ENCODE results near the gene SLC6A12. TPM values are rescaled to one million over a fixed set of nuclear protein-coding genes. Genes with fewer than 3 reads are reported as not detected.

SLC6A12 gene
- total and polyA plus RNA-seq, 2 donors from 2014 or later, result 45.6 to 130 TPM

DNA sequence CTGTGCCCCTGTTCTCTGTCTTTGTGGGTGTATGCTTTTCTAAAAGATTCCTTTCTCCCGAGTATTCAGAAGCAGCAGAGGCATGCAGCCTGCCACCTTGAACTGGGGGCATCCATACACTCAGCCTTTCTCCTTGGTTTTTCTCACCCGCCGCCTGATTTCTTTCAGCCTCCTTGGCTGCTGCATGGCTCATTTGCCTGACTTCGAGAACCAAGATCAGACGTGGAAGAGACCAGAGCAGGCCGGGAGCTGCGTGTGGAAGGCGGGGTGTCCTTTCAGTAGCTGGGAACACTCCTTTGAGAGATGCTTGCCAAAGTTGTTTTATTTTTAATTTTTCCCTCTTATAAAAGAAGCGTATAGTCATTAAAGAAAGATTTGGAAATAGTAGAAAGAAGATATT lies 53.1 kb downstream of the SLC6A12 start:
- H3K36me3 ChIP-seq (ENCODE audit: control insufficient read depth in 2 of 3, insufficient read depth in 3 of 3, low read length in 3 of 3), result no peaks in the 10 kb centered on the region
- DNase-seq (no peak), FAIRE-seq (no peak)
- TF ChIP-seq, protein P1, sequence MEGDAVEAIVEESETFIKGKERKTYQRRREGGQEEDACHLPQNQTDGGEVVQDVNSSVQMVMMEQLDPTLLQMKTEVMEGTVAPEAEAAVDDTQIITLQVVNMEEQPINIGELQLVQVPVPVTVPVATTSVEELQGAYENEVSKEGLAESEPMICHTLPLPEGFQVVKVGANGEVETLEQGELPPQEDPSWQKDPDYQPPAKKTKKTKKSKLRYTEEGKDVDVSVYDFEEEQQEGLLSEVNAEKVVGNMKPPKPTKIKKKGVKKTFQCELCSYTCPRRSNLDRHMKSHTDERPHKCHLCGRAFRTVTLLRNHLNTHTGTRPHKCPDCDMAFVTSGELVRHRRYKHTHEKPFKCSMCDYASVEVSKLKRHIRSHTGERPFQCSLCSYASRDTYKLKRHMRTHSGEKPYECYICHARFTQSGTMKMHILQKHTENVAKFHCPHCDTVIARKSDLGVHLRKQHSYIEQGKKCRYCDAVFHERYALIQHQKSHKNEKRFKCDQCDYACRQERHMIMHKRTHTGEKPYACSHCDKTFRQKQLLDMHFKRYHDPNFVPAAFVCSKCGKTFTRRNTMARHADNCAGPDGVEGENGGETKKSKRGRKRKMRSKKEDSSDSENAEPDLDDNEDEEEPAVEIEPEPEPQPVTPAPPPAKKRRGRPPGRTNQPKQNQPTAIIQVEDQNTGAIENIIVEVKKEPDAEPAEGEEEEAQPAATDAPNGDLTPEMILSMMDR (IDR thresholded peaks at IDR 0.05; ENCODE audit: borderline replicate concordance, extremely low read depth, insufficient read depth), result no peak
- H3K4me3 ChIP-seq (ENCODE audit: low read length in 3 of 3), result no peak overlapping the region
- H3K9ac ChIP-seq (ENCODE audit: low read length in 3 of 3), result no peak overlapping the region
- intact Hi-C loops (cut with DNase I), result no loop called here
- no peak overlapping the region for H3K27ac ChIP-seq (ENCODE audit: low read depth in 2 of 2, low read length in 2 of 2)
- H3K9me3 ChIP-seq (ENCODE audit: control insufficient read depth in 2 of 3, insufficient read depth in 1 of 3, low read length in 3 of 3), result no peaks in the 10 kb centered on the region
- peaks cover 0 to 17% (median 12%) of the 10 kb centered on the region in 3 donors for H3K4me1 ChIP-seq (ENCODE audit: control insufficient read depth in 2 of 3, insufficient read depth in 2 of 3, low read depth in 1 of 3, low read length in 3 of 3)
- H3K27me3 ChIP-seq (ENCODE audit: control insufficient read depth, insufficient read depth, low read length), result no peaks in the 10 kb centered on the region

DNA sequence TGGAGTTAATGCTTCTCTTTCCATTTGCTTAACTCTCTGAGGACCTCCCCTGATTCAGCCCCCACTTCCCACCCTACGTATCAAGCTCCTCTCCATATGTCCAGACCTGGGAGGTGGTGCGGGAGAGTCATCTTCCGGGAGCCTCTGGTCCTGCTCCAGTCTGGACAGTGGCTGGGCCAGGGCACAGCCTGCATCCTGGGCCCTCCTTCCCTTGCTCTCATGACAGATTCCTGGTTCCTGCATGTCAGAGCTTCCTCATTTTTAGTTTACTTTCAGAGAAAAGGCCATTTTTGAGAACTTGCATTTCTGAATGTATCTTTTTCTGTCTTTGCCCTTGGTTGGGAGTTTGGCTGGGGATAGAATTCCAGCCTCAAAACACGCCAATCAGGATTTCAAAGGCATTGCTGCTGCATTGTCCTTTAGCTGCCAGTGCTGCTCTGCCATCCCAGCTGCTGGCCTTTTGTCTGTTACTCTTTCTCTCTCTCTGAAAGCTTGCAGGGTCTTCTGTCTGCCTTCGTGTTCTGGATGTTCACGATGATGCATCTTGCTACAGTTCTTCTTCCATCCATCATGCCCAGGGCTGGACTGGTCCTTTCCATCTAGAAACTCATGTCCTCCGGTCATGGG lies 54.7 kb downstream of the SLC6A12 start:
- H3K4me1 ChIP-seq (ENCODE audit: control insufficient read depth in 2 of 3, insufficient read depth in 2 of 3, low read depth in 1 of 3, low read length in 3 of 3), result peaks cover 0 to 9% (median 5%) of the 10 kb centered on the region in 3 donors
- H3K27ac ChIP-seq (ENCODE audit: low read depth in 2 of 2, low read length in 2 of 2), result no peak overlapping the region
- H3K9me3 ChIP-seq (ENCODE audit: control insufficient read depth in 2 of 3, insufficient read depth in 1 of 3, low read length in 3 of 3), result no peaks in the 10 kb centered on the region
- FAIRE-seq (no peak), DNase-seq (peak in 1 of 5 donors; percentile 49)
- TF ChIP-seq, protein P1 (IDR thresholded peaks at IDR 0.05; ENCODE audit: borderline replicate concordance, extremely low read depth, insufficient read depth), result no peak
- no peak overlapping the region for H3K9ac ChIP-seq (ENCODE audit: low read length in 3 of 3)
- H3K4me3 ChIP-seq (ENCODE audit: low read length in 3 of 3), result no peak overlapping the region
- no peaks in the 10 kb centered on the region for H3K27me3 ChIP-seq (ENCODE audit: control insufficient read depth, insufficient read depth, low read length)
- H3K36me3 ChIP-seq (ENCODE audit: control insufficient read depth in 2 of 3, insufficient read depth in 3 of 3, low read length in 3 of 3), result no peaks in the 10 kb centered on the region
- intact Hi-C loops (cut with DNase I), result no loop called here

- no peak overlapping the region for H3K9ac ChIP-seq (ENCODE audit: low read length in 3 of 3)
- no peak overlapping the region for H3K4me3 ChIP-seq (ENCODE audit: low read length in 3 of 3)
- H3K4me1 ChIP-seq (ENCODE audit: control insufficient read depth in 2 of 3, insufficient read depth in 2 of 3, low read depth in 1 of 3, low read length in 3 of 3), result peaks cover 0 to 11% (median 5%) of the 10 kb centered on the region in 3 donors
- no peaks in the 10 kb centered on the region for H3K9me3 ChIP-seq (ENCODE audit: control insufficient read depth in 2 of 3, insufficient read depth in 1 of 3, low read length in 3 of 3)
- intact Hi-C loops (cut with DNase I), result no loop called here
- no peak overlapping the region for H3K27ac ChIP-seq (ENCODE audit: low read depth in 2 of 2, low read length in 2 of 2)
- H3K36me3 ChIP-seq (ENCODE audit: control insufficient read depth in 2 of 3, insufficient read depth in 3 of 3, low read length in 3 of 3), result no peaks in the 10 kb centered on the region
- TF ChIP-seq, protein P1 (IDR thresholded peaks at IDR 0.05; ENCODE audit: borderline replicate concordance, extremely low read depth, insufficient read depth), result no peak
- no peaks in the 10 kb centered on the region for H3K27me3 ChIP-seq (ENCODE audit: control insufficient read depth, insufficient read depth, low read length)
- DNase-seq (no peak), FAIRE-seq (no peak)
Measured at GRCh38 chr12:157644-158043, 56.3 kb downstream of the SLC6A12 start.

DNA sequence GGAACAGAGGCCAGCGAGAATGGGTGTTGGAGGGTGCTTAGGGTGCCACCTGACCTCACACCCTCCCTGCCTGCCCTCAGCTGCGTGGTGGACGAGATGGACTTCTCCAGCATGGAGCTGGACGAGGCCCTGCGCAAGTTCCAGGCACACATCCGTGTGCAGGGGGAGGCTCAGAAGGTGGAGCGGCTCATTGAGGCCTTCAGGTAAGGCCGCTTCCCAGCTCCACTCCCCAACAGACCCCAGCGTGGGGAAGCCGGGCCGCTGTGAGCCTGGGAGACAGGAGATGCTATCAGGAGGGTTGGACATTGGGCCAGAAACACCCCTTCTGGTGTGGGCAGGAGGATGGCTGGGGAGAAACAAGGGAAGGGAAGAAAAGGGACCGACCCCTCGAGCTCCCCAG lies 57.0 kb downstream of the SLC6A12 start:
- TF ChIP-seq, protein P1 (IDR thresholded peaks at IDR 0.05; ENCODE audit: borderline replicate concordance, extremely low read depth, insufficient read depth), result no peak
- FAIRE-seq, result no peak
- intact Hi-C loops (cut with DNase I), result no loop called here

More for the DNA sequence above, 57.0 kb downstream of the SLC6A12 start:
- Histone ChIP-seq H3K4me1 (ENCODE audit: control insufficient read depth in 2 of 3, insufficient read depth in 2 of 3, low read depth in 1 of 3, low read length in 3 of 3) (peaks cover 0 to 11% (median 5%) of the 10 kb centered on the region in 3 donors), H3K36me3 (ENCODE audit: control insufficient read depth in 2 of 3, insufficient read depth in 3 of 3, low read length in 3 of 3) (no peaks in the 10 kb centered on the region), H3K4me3 (ENCODE audit: low read length in 3 of 3) (no peak overlapping the region), H3K9me3 (ENCODE audit: control insufficient read depth in 2 of 3, insufficient read depth in 1 of 3, low read length in 3 of 3) (no peaks in the 10 kb centered on the region), H3K9ac (ENCODE audit: low read length in 3 of 3) (no peak overlapping the region), H3K27me3 (ENCODE audit: control insufficient read depth, insufficient read depth, low read length) (no peaks in the 10 kb centered on the region), H3K27ac (ENCODE audit: low read depth in 2 of 2, low read length in 2 of 2) (no peak overlapping the region)
- peak in 1 of 5 donors; percentile 67 for DNase-seq
